Measurements from ENCODE around the gene PAK6. TPM values are rescaled to one million over a fixed set of nuclear protein-coding genes. Genes with fewer than 3 reads are reported as not detected.

The PAK6 gene
- total and polyA plus RNA-seq, 9 of the 15 experiments (the other 6 are each of a cell fraction or from before 2014, with no cell fraction given): 0.03 to 0.74 (median 0.16) TPM; not detected in 2

DNA sequence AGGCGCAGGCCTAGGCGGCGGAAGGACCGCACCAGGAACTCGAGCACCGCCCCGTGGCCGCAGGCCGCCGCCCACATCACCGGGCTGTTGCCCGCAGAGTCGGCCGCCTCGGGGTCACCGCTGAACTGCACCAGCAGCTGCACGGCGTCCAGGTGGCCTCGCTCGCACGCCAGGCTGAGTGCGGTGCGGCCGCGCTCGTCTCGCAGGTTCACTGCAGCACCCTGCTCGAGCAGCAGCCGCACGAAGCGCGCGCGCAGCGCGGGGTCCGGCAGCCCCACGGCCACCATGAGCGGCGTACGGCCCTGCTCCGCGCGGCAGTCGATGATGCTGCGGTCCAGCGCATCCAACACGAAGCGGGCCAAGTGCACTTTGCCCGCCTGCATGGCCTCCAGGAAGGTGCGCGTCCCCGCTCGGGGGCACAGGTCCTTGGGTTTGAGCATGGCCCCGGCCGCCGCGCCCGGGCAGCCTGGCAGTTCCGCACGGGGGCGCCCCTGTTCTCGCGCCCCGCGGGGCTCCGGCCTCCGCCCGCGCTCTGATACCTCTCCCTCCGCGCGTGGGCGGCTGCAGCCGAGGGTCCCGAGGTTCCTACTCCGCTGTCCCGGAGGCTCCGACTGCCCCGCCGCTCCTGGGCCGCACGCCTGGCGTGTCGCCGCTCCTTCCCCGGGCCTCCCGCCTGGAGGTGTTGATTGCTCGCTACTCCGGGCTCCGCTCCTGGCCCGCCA lies 43.4 kb downstream of the PAK6 start (continued):
- TF ChIP-seq, protein P1, sequence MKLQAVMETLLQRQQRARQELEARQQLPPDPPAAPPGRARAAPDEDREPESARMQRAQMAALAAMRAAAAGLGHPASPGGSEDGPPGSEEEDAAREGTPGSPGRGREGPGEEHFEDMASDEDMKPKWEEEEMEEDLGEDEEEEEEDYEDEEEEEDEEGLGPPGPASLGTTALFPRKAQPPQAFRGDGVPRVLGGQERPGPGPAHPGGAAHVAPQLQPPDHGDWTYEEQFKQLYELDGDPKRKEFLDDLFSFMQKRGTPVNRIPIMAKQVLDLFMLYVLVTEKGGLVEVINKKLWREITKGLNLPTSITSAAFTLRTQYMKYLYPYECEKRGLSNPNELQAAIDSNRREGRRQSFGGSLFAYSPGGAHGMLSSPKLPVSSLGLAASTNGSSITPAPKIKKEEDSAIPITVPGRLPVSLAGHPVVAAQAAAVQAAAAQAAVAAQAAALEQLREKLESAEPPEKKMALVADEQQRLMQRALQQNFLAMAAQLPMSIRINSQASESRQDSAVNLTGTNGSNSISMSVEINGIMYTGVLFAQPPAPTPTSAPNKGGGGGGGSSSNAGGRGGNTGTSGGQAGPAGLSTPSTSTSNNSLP (IDR thresholded peaks at IDR 0.05; ENCODE audit: borderline replicate concordance, low read depth, low read length): no peak
- TF ChIP-seq GATAD2B (IDR thresholded peaks at IDR 0.05; ENCODE audit: borderline replicate concordance): no peak
- TF ChIP-seq BRD4 (IDR thresholded peaks at IDR 0.05): no peak
- TF ChIP-seq, protein P2, sequence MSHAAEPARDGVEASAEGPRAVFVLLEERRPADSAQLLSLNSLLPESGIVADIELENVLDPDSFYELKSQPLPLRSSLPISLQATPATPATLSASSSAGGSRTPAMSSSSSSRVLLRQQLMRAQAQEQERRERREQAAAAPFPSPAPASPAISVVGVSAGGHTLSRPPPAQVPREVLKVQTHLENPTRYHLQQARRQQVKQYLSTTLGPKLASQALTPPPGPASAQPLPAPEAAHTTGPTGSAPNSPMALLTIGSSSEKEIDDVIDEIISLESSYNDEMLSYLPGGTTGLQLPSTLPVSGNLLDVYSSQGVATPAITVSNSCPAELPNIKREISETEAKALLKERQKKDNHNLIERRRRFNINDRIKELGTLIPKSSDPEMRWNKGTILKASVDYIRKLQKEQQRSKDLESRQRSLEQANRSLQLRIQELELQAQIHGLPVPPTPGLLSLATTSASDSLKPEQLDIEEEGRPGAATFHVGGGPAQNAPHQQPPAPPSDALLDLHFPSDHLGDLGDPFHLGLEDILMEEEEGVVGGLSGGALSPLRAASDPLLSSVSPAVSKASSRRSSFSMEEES (CRISPR knock-in tag; IDR thresholded peaks at IDR 0.05): no peak
- no peak for TF ChIP-seq XRCC5 (IDR thresholded peaks at IDR 0.05; ENCODE audit: low read depth, low read length)
- TF ChIP-seq SMARCE1 (IDR thresholded peaks at IDR 0.05): no peak
- TF ChIP-seq ZNF212 (CRISPR knock-in tag; IDR thresholded peaks at IDR 0.05): no peak
- no peak for TF ChIP-seq ZNF75A (CRISPR knock-in tag; IDR thresholded peaks at IDR 0.05)
- TF ChIP-seq TAF15 (IDR thresholded peaks at IDR 0.05; ENCODE audit: low read depth, low read length): no peak
- TF ChIP-seq CHCHD3 (CRISPR knock-in tag; IDR thresholded peaks at IDR 0.05): no peak
- TF ChIP-seq, protein P3, sequence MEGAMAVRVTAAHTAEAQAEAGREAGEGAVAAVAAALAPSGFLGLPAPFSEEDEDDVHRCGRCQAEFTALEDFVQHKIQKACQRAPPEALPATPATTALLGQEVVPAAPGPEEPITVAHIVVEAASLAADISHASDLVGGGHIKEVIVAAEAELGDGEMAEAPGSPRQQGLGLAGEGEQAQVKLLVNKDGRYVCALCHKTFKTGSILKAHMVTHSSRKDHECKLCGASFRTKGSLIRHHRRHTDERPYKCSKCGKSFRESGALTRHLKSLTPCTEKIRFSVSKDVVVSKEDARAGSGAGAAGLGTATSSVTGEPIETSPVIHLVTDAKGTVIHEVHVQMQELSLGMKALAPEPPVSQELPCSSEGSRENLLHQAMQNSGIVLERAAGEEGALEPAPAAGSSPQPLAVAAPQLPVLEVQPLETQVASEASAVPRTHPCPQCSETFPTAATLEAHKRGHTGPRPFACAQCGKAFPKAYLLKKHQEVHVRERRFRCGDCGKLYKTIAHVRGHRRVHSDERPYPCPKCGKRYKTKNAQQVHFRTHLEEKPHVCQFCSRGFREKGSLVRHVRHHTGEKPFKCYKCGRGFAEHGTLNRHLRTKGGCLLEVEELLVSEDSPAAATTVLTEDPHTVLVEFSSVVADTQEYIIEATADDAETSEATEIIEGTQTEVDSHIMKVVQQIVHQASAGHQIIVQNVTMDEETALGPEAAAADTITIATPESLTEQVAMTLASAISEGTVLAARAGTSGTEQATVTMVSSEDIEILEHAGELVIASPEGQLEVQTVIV (CRISPR knock-in tag; IDR thresholded peaks at IDR 0.05; ENCODE audit: borderline replicate concordance): no peak
- TF ChIP-seq MAFK (IDR thresholded peaks at IDR 0.05; ENCODE audit: low read length): no peak
- TF ChIP-seq EHMT2 (IDR thresholded peaks at IDR 0.05): no peak
- TF ChIP-seq SETDB1 (IDR thresholded peaks at IDR 0.05; ENCODE audit: low read length): no peak
- no peak for TF ChIP-seq TAL1 (IDR thresholded peaks at IDR 0.05)
- TF ChIP-seq PTBP1 (IDR thresholded peaks at IDR 0.05; ENCODE audit: low read depth, low read length): no peak
- no peak for TF ChIP-seq PYGO2 (tag; IDR thresholded peaks at IDR 0.05)
- TF ChIP-seq USF1 (CRISPR knock-in tag; IDR thresholded peaks at IDR 0.05): peak; percentile 42; the same call in 1 of the 2 replicates
- TF ChIP-seq HNRNPH1 (optimal IDR thresholded peaks at IDR 0.05; ENCODE audit: low read depth, low read length): no peak
- no peak for TF ChIP-seq SMAD1 (IDR thresholded peaks at IDR 0.05; ENCODE audit: low read depth, low read length, partially characterized antibody)
- no peak for TF ChIP-seq ZBED1 (IDR thresholded peaks at IDR 0.05)

Data from K562 (cell line).